HG02678 (cell line): ENCODE data around the gene DAZAP1.

Experiments used
- ATAC-seq: cut with Tn5 transposase; IDR thresholded peaks from one replicate; pipeline ENCODE4 v1.9.1; 2021; ENCODE audit warnings: mild to moderate bottlenecking, moderate library complexity; ENCODE audit not compliant: unreplicated experiment

The DAZAP1 gene

GRCh38 chr19:1377176-1377964 is 30.0 kb upstream of the DAZAP1 start:
- ATAC-seq: no peak

- no peak for ATAC-seq
These were observed 29.2 kb upstream of the DAZAP1 start for GRCh38 chr19:1377965-1378785.

GRCh38 chr19:1379126-1379905 is 28.1 kb upstream of the DAZAP1 start:
- ATAC-seq: no peak

GRCh38 chr19:1379961-1380489 is 27.4 kb upstream of the DAZAP1 start:
- ATAC-seq: no peak

GRCh38 chr19:1382250-1382649 is 25.1 kb upstream of the DAZAP1 start:
- ATAC-seq: no peak

GRCh38 chr19:1383017-1383311 is 24.4 kb upstream of the DAZAP1 start:
- no peak for ATAC-seq

GRCh38 chr19:1383312-1384084 is 23.9 kb upstream of the DAZAP1 start, which contains the start of gene NDUFS7:
TSS of gene NDUFS7 (plus strand) at chr19:1383907. CDS start at chr19:1383927, 20 bp downstream.
- peak; percentile 77 for ATAC-seq

- ATAC-seq: no peak
These were observed 23.3 kb upstream of the DAZAP1 start for GRCh38 chr19:1384085-1384462.

- ATAC-seq: no peak
These were observed 22.8 kb upstream of the DAZAP1 start for GRCh38 chr19:1384478-1385110.

- no peak for ATAC-seq
These were observed 21.6 kb upstream of the DAZAP1 start for GRCh38 chr19:1385816-1386215.

- ATAC-seq: no peak
These were observed 20.3 kb upstream of the DAZAP1 start for GRCh38 chr19:1386945-1387683.

- ATAC-seq: no peak
These were observed 19.4 kb upstream of the DAZAP1 start for GRCh38 chr19:1387684-1388636.

GRCh38 chr19:1388637-1389026 is 18.8 kb upstream of the DAZAP1 start:
- ATAC-seq: no peak

- ATAC-seq: no peak
These were observed 18.1 kb upstream of the DAZAP1 start for GRCh38 chr19:1389033-1389940.

GRCh38 chr19:1390890-1391423 is 16.4 kb upstream of the DAZAP1 start:
- no peak for ATAC-seq

GRCh38 chr19:1392407-1392806 is 15.0 kb upstream of the DAZAP1 start:
- no peak for ATAC-seq
